ENCODE measurements around the gene HELZ2. TPM values are rescaled to one million over a fixed set of nuclear protein-coding genes. Genes with fewer than 3 reads are reported as not detected.

The HELZ2 gene
- total RNA-seq, 1 experiment from 2014 or later = 27.9 TPM

GRCh38 chr20:63558804-63559484 is 15.1 kb downstream of the HELZ2 start:
- WGBS (ENCODE audit: extremely low coverage, insufficient read length, low lambda C conversion rate) = no CpG with 5 or more reads among the region's 14 CpGs
- H4K91ac ChIP-seq (ENCODE audit: insufficient read length, low read depth, low read length) = no peak overlapping the region
- TF ChIP-seq CTCF (conservative IDR thresholded peaks at IDR 0.05) = no peak
- H3K23ac ChIP-seq (ENCODE audit: insufficient read length, low read depth, low read length) = no peak overlapping the region
- no peak overlapping the region for H3K27ac Mint-ChIP-seq
- H2AFZ ChIP-seq (ENCODE audit: low read length) = no peak overlapping the region
- H3K79me1 ChIP-seq (ENCODE audit: insufficient read depth, low read depth, low read length, poor library complexity, severe bottlenecking) = no peaks in the 10 kb centered on the region
- H3K27me3 Mint-ChIP-seq (ENCODE audit: low read depth) = no peaks in the 10 kb centered on the region; the same call in 1 of the 2 replicates
- peaks cover 3 to 12% (median 11%) of the 10 kb centered on the region in 3 experiments; a peak in 6 of 7 replicates for H3K36me3 Mint-ChIP-seq (ENCODE audit: insufficient read depth in 1 of 3, low read depth in 3 of 3)
- no peak overlapping the region for H3K4me2 ChIP-seq (ENCODE audit: insufficient read depth, insufficient read length, low read length)
- H2BK15ac ChIP-seq (ENCODE audit: low read depth, low read length) = no peak overlapping the region
- H3K79me2 ChIP-seq (ENCODE audit: insufficient read depth, low read length) = no peaks in the 10 kb centered on the region
- no peak overlapping the region for H2BK120ac ChIP-seq (ENCODE audit: low read depth, low read length, poor library complexity, severe bottlenecking)
- H3K27ac ChIP-seq (ENCODE audit: insufficient read length, low read depth, low read length) = no peak overlapping the region
- no peaks in the 10 kb centered on the region for H3K9me3 ChIP-seq (ENCODE audit: control insufficient read depth, low read depth, low read length)
- H3K23me2 ChIP-seq (ENCODE audit: insufficient read length, low read depth, low read length, poor library complexity, severe bottlenecking) = peaks cover 4% of the 10 kb centered on the region
- H3K56ac ChIP-seq (ENCODE audit: insufficient read length, low read depth, low read length) = no peak overlapping the region
- H2BK20ac ChIP-seq (ENCODE audit: low read depth, low read length, poor library complexity, severe bottlenecking) = no peak overlapping the region
- no peaks in the 10 kb centered on the region for H3K27me3 ChIP-seq (ENCODE audit: insufficient read depth, low read length)
- H3K4me1 ChIP-seq (ENCODE audit: insufficient read depth, low read length) = 0 out of 2 replicates have a peak, but pooled peaks cover 2% of the 10 kb centered on the region
- H3K4me1 Mint-ChIP-seq = peaks cover 5 to 7% of the 10 kb centered on the region in 2 experiments
- H3T11ph ChIP-seq (ENCODE audit: low read length) = no peak overlapping the region
- no peak for DNase-seq
- H3K4me3 Mint-ChIP-seq = no peak overlapping the region
- no peak overlapping the region for H3K18ac ChIP-seq (ENCODE audit: insufficient read length, low read depth, low read length)
- H2BK5ac ChIP-seq (ENCODE audit: insufficient read length, low read length) = no peak overlapping the region
- H4K8ac ChIP-seq (replicated peaks; ENCODE audit: insufficient read length, low read depth, low read length) = no peak overlapping the region
- no peak overlapping the region for H2AK5ac ChIP-seq (ENCODE audit: insufficient read length, low read length)
- no peak overlapping the region for H3K4ac ChIP-seq (ENCODE audit: low read depth, low read length)
- H3K9ac ChIP-seq (ENCODE audit: extremely low read depth, insufficient read length, low read length) = no peak overlapping the region
- H3K14ac ChIP-seq (ENCODE audit: insufficient read depth, low read length) = no peak overlapping the region
- no peak overlapping the region for H4K5ac ChIP-seq (ENCODE audit: insufficient read length, low read depth, low read length)
- H2BK12ac ChIP-seq (ENCODE audit: insufficient read length, low read depth, low read length) = no peak overlapping the region
- no peaks in the 10 kb centered on the region for H4K20me1 ChIP-seq (ENCODE audit: control insufficient read depth, insufficient read depth, insufficient read length)
- no peaks in the 10 kb centered on the region for H3K9me3 Mint-ChIP-seq
